SIG-M5 (cell line): ENCODE data around the gene C1QL2.

ENCODE experiments used
- DNase-seq: peaks from one replicate; lab custom pipeline; 2025; lab: John Stamatoyannopoulos, UW

C1QL2 gene

DNA sequence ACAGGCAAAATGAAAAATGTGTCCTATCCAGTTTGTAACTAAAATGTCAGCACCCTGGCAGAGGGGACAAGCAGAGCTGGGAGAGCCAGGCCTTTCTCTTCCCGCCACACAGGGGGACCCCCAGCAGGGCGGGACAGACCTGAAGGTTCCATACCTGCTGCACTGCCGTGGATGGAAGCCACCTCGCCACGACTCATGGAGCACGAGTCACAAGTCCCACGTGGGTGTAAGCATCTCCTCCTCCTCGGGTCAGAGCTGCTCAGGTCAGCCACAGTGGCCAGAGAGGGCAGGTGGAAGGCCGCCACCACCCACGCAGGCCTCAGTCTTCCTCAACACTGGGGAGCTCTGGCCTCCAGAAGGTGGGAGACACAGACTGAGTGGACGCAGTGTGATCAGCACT lies 21.0 kb downstream of the C1QL2 start:
- DNase-seq: no peak

DNA sequence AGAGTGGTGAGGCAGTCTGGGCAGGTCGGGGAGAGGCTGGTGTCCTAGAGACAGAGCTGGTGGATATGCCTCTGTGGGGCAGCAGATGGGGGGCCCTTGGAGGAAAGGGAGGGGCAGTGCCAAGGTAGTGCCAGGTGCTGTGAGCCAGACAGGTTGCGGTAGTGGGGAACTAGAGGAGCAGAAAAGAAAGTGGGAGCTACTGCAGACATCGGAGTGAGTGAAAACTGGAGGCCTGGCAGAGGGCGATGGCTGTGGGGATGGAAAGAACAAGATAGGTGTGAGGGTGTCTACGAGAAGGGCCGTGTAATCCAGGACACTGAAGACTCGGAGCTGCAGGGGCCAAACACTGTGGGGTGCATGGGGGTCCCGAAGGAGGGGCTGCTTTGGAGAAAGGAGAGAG lies 21.7 kb downstream of the C1QL2 start:
- DNase-seq: no peak

- no peak for DNase-seq
Measured at GRCh38 chr2:119136093-119136492, 22.5 kb downstream of the C1QL2 start.

- no peak for DNase-seq
Measured at GRCh38 chr2:119134775-119135174, 23.8 kb downstream of the C1QL2 start.

DNA sequence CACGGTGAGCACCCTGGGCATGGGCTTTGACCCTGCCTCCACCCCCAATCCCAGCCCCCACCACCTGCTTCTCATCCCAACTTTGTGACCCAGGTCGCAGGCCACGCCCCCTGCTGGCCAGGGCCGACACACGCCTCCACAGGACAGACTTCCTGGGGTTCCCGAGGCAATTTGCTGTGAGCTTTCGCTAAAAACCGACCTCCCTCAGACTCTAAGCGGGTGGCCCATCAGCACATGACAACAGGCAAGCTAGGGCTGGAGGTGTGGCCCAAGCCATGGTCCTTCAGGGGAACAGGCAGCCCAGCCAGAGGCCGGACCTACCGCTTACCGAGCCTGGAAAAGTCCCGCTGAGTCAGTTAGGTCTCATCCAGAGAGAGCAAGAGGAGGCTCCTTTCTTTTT lies 31.9 kb downstream of the C1QL2 start:
- DNase-seq: no peak

- DNase-seq: no peak
Measured at GRCh38 chr2:119123389-119123788, 35.2 kb downstream of the C1QL2 start.

GRCh38 chr2:119122663-119123062 lies 35.9 kb downstream of the C1QL2 start:
- DNase-seq: no peak

DNA sequence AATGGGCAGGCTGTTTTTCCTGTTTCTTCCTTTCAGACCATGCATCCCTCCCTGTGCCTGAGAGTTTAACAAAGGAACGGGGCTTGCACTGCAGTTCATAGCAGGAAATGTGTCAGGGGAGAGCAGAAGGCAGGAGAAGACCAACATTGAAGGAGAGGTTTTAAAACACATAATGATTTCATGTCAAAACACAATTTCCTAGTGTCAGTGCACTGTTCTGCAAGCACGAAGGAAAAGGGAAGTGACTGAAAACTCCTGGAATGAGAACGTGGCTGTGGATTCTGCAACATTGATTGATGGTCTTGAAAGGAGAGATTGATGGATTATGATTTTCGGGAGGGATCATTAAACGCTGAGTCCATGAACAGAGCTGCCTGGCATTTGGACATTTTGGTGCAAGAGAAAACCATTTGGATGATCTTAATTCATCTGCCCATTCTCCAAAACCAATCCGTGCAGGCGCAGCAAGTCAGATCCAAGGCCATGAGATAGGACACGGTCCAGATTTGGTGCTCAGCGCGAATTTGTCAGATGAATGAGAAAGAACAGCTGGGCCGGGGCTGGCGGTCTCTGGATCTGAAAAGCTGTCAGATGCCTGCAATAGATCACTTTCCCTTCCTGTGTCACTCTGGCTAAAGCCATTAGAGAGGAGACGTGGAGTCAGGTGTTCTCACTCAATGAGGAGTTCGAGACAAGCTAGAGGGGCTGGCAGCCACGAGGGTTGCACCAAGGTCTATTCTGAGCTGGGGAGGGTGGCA lies 38.4 kb downstream of the C1QL2 start:
- DNase-seq: no peak

- no peak for DNase-seq
Measured at GRCh38 chr2:119119076-119119785, 39.3 kb downstream of the C1QL2 start.

DNA sequence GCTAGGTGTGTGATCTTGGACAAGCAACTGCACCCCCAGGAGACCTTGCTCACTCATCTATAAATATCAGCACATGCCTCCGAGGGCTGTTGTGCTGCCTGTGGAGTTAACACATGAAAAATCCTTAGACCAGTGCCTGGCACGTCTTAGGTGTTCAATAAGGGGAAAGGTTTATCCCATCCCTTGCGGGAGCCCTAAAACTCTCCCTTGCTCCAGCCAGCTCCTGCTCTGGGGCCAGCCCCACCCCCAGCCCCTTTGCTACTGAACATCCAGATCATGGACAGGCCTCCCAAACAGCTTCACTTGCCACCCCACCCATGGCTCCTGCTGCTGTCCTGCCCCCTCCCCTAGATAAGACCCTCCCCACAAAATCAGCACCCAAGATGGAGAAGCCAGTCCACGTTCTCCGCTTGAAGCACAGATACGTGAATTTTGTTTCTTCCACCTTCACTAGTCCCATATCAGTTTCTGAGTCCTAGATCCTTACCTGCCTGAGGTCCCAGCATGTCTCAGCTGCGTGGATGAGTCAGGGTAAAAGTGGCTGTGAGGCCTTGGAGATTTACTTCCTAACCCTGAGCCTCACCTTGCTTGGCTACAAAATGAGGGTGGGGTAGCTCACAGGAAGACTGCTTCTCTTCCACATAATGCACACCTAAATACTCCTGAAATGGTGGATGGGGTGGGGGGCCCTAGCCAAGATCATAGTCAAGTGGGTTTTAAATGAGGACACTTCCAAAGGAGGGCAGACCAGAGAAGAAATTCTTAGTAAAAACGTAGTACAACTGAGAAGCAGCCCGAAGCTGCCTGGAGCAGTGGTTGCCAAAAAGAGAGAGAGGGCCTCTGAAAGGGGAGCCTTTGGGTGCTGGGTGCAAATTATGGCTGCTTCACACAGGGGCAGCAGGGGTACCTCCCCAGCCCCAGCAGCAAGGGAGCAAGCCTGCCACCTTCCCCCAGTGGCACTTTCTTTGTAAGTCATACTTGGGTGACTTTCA lies 40.4 kb downstream of the C1QL2 start:
- DNase-seq: no peak

GRCh38 chr2:119117408-119117807 lies 41.1 kb downstream of the C1QL2 start:
- no peak for DNase-seq

DNA sequence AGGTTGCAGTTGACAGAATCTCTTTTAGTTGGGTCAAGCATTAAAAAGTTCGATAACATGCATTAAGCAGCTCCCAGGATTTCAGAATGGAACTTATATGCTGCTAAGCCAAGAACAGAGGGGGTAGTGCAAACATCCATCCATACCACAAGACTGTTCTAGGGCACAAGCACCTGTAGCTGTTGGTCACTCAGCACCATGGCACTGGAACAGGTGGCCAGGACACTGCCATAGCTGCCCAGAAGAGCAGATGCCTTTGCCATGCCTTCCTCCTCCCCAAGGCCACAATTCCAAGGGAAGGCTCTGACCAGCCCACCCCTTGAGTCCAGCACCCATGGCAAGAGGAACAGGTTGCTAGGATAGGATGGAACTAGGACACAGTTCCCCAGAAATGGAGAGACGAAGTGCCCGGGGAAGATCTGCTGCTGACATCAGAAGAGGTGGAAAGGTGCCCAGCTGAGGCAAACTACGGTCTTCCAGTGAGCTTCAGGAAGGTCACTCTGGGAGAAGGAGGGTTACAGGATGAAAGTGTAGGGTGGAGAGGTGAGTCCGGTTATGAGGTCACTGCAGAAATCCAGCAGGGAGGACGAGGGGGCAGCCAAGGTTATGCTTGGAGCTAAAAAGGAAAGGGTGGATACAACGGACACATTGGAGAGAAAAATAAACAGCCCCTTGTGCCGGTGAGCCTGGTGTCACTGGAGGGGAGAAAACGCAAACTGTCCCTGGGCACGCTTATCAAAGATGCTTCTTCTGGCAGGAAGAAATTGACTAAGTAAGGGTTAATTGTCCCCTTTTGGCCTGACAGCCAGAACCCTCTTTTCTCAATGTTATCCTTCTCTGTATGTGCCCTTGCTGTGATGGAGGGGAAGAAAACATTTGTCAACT lies 41.9 kb downstream of the C1QL2 start:
- DNase-seq: no peak

DNA sequence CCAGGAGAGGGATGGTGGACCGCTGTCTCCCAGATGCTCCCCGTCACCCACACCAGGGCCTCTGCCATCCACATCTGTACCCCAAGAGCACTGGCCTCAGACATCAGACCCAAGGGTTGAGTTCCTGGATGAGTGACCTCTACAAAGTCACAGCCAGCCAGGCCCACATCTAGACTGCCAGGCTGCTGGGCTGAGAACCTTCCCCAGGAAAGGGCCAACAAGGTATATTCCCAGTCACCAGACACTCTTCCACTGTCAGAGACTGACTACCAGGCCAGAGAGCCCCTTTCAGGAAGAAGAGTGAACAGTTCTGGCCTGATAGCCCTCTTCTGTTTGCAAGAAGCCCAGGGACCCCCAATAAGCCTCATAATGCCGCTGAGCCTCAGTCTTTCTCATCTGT lies 44.3 kb downstream of the C1QL2 start:
- DNase-seq: no peak

GRCh38 chr2:119113489-119113770 lies 45.1 kb downstream of the C1QL2 start:
- no peak for DNase-seq

- DNase-seq: no peak
Measured at GRCh38 chr2:119112770-119113488, 45.6 kb downstream of the C1QL2 start.

GRCh38 chr2:119112230-119112629 lies 46.3 kb downstream of the C1QL2 start:
- no peak for DNase-seq

DNA sequence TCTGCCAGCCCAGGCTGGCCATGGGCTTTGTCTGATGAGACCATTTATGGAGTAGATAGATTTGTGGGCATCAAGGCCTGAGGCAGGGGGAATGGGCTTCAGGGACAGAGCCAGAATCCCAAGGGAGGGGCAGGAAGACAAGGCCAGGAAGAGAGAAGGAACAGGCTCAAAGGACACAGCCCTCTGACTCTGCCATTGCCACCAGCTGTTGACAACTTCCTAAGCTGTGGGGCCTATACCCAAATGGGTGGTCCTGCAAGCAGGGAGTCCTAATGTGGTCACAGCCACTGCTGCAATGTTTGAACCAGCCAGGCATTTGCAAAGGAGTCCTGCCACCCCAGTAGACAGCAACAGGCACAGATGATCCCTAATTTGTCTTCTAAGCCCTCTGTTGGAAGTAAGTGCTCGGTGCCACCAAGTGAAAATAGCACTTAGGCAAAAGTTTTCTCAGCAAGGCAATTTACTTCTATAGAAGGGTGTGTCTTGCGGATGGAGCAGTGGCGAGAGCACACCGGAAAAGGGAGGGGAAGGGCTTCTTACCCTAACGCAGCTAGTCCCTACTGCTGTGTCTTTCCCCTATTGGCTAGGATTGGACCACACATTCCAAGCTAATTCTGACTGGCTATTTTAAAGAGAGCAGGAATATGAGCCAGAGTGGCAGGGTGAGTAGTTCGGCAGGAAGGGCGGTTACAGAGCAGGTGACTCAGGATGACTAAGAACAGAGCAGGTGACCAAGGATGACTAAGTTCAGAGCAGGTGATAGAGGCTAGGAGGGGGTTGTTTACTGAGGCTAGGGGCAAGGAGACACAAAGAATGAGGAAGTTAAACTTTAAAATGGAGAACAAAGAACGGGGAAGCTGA lies 47.2 kb downstream of the C1QL2 start:
- DNase-seq: no peak

- DNase-seq: no peak
Measured at GRCh38 chr2:119109866-119110265, 48.7 kb downstream of the C1QL2 start.

DNA sequence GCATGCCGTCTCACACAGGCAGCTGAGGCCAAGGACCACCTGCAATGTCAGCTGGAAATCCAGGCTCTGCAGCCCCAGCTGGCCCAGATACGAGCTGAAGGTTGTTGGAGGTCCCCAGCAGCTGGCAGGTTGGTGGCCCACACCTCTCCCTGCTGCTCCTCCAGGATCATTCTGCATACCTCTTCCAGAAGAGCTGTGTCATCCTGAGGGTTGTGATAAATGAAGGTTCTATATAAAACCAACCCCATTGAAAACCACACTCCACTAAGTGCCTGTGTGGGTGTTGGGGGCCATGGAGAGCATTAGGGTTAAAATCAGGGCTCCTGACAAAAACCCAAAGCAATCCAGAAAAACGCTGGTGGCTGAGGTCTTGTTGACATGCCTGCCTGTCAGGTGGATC lies 50.4 kb downstream of the C1QL2 start:
- no peak for DNase-seq

- no peak for DNase-seq
Measured at GRCh38 chr2:119106301-119106897, 52.2 kb downstream of the C1QL2 start.
